SK-N-SH (cell line): ENCODE data around the gene REN. TPM values are rescaled to one million over a fixed set of nuclear protein-coding genes. Genes with fewer than 3 reads are reported as not detected.

Experiments
- CTCF ChIA-PET: fragments of 300-600, 350-600 bp; formaldehyde crosslinking; extraction: SDS; loops from one replicate; lab custom pipeline; 2021; lab: Yijun Ruan, JAX
- POLR2A ChIA-PET: fragments of 350-600 bp; sonication (Branson Sonifier 250); formaldehyde crosslinking; extraction: SDS; loops from one replicate; lab custom pipeline; 2020; ENCODE audit warnings: antibody characterized with exemption, inconsistent platforms; lab: Yijun Ruan, JAX
- DNase-seq: peaks from one replicate; pipeline ENCODE4 v3.0.0; 2012
- H2AFZ ChIP-seq: fragments of 200-600 bp; sonication (generic); 2 replicates; pipeline ENCODE4 v1.8.1; 2016; ENCODE audit warnings: antibody characterized with exemption, mild to moderate bottlenecking, low read depth
- H3F3A ChIP-seq: fragments of 200-600 bp; sonication (generic); replicated peaks from 2 replicates; pipeline ENCODE3; 2016; ENCODE audit warnings: antibody characterized with exemption, mild to moderate bottlenecking; ENCODE audit not compliant: insufficient read depth
- H3K27ac ChIP-seq, 2 experiments: fragments of 200-500 bp in 1 of 2; fragments of 200-600 bp in 1 of 2; sonication (Bioruptor generic) in 1 of 2; sonication (generic), shearing (Covaris generic) in 1 of 2; 2 replicates each; pipeline versions ENCODE4 v1.5.1 to v1.6.1; 2014 to 2016; ENCODE audit warnings: low read depth in 2 of 2, inconsistent platforms in 1 of 2, low read length in 1 of 2, mild to moderate bottlenecking in 1 of 2, mixed read lengths in 1 of 2
- H3K27me3 ChIP-seq: fragments of 200-600 bp; sonication (generic), shearing (Covaris generic); 2 replicates; pipeline ENCODE4 v1.6.1; 2016; ENCODE audit warnings: mixed run types; ENCODE audit not compliant: insufficient read depth
- H3K36me3 ChIP-seq, 2 experiments: fragments of 200-500 bp in 1 of 2; fragments of 200-600 bp in 1 of 2; sonication (Bioruptor generic) in 1 of 2; sonication (generic) in 1 of 2; replicated peaks in 1 of 2; 2 replicates each; pipeline versions ENCODE3 to v1.5.1; 2014 to 2016; ENCODE audit warnings: low read length in 1 of 2, mild to moderate bottlenecking in 1 of 2; ENCODE audit not compliant: insufficient read depth in 2 of 2, control insufficient read depth in 1 of 2
- H3K4me1 ChIP-seq, 2 experiments: fragments of 200-500 bp in 1 of 2; fragments of 200-600 bp in 1 of 2; sonication (Bioruptor generic) in 1 of 2; sonication (generic), shearing (Covaris generic) in 1 of 2; 2 replicates each; pipeline versions ENCODE4 v1.5.1 to v1.6.1; 2014 to 2016; ENCODE audit warnings: low read depth in 1 of 2, low read length in 1 of 2, mixed run types in 1 of 2; ENCODE audit not compliant: insufficient read depth in 2 of 2, control insufficient read depth in 1 of 2
- H3K4me2 ChIP-seq: fragments of 200-600 bp; sonication (generic), shearing (Covaris generic); 2 replicates; pipeline ENCODE4 v1.6.1; 2017; ENCODE audit warnings: mixed run types
- H3K4me3 ChIP-seq, 2 experiments: fragments of 200-500 bp in 1 of 2; fragments of 200-600 bp in 1 of 2; sonication (Bioruptor generic) in 1 of 2; sonication (generic), shearing (Covaris generic) in 1 of 2; 2 replicates each; pipeline versions ENCODE4 v1.5.1 to v1.8.1; 2014 to 2016; ENCODE audit warnings: low read depth in 2 of 2, inconsistent platforms in 1 of 2, low read length in 1 of 2, mild to moderate bottlenecking in 1 of 2, mixed read lengths in 1 of 2, moderate library complexity in 1 of 2
- H3K79me2 ChIP-seq: fragments of 200-600 bp; sonication (generic); 2 replicates; pipeline ENCODE4 v1.8.1; 2017; ENCODE audit warnings: mild to moderate bottlenecking; ENCODE audit not compliant: insufficient read depth
- H3K9ac ChIP-seq: fragments of 200-600 bp; sonication (generic); 2 replicates; pipeline ENCODE4 v1.6.1; 2017; ENCODE audit warnings: mixed run types
- H3K9me2 ChIP-seq: fragments of 200-600 bp; sonication (generic); 2 replicates; pipeline ENCODE4 v1.6.1; 2017; ENCODE audit warnings: mixed run types
- H3K9me3 ChIP-seq: fragments of 200-600 bp; sonication (generic); 2 replicates; pipeline ENCODE4 v1.6.1; 2017; ENCODE audit warnings: mixed run types, mild to moderate bottlenecking, moderate library complexity
- H4K20me1 ChIP-seq: fragments of 200-600 bp; sonication (generic); 2 replicates; pipeline ENCODE4 v1.6.1; 2017; ENCODE audit warnings: mild to moderate bottlenecking, mixed run types; ENCODE audit not compliant: insufficient read depth
- CHD2 ChIP-seq: fragments of 150-350 bp; IDR thresholded peaks from 2 replicates; pipeline ENCODE4 v1.6.1; 2018; ENCODE audit warnings: low read length; ENCODE audit not compliant: partially characterized antibody
- ELF1 ChIP-seq: IDR thresholded peaks from 2 replicates; pipeline ENCODE4 v1.4.0; 2012
- EP300 ChIP-seq, 2 experiments: IDR thresholded peaks; 2 replicates each; pipeline versions ENCODE4 v1.4.0 to v1.6.1; 2012; ENCODE audit warnings: borderline replicate concordance in 1 of 2, low read depth in 1 of 2, low read length in 1 of 2
- EZH2phosphoT487 ChIP-seq: fragments of 200-600 bp; sonication (generic); IDR thresholded peaks from 2 replicates; pipeline ENCODE4 v1.6.1; 2017; ENCODE audit warnings: low read depth, mixed run types, mild to moderate bottlenecking, antibody characterized with exemption, moderate library complexity, borderline replicate concordance
- FOSL2 ChIP-seq: IDR thresholded peaks from 2 replicates; pipeline ENCODE4 v1.4.0; 2012; ENCODE audit warnings: low read depth, mild to moderate bottlenecking, moderate library complexity, borderline replicate concordance
- FOXJ3 ChIP-seq: sonication (generic); formaldehyde crosslinking; IDR thresholded peaks from 2 replicates; pipeline ENCODE4 v1.5.1; 2020; ENCODE audit warnings: mild to moderate bottlenecking, missing genetic modification reagents
- GABPA ChIP-seq: IDR thresholded peaks from 2 replicates; pipeline ENCODE4 v1.4.0; 2012; ENCODE audit warnings: low read depth, mild to moderate bottlenecking
- IRF3 ChIP-seq: fragments of 150-350 bp; IDR thresholded peaks from 2 replicates; pipeline ENCODE4 v1.6.1; 2016; ENCODE audit warnings: mild to moderate bottlenecking, low read depth, low read length
- JUND ChIP-seq: IDR thresholded peaks from 2 replicates; pipeline ENCODE4 v1.4.0; 2012
- MXI1 ChIP-seq: IDR thresholded peaks from 2 replicates; pipeline ENCODE4 v1.6.1; 2012; ENCODE audit warnings: mild to moderate bottlenecking, low read depth, low read length, improper control_type of control experiment
- NFIC ChIP-seq: IDR thresholded peaks from 2 replicates; pipeline ENCODE4 v1.4.0; 2012; ENCODE audit warnings: borderline replicate concordance
- NRF1 ChIP-seq: IDR thresholded peaks from 2 replicates; pipeline ENCODE4 v1.6.1; 2012; ENCODE audit warnings: low read depth, mild to moderate bottlenecking, low read length
- POLR2AphosphoS5 ChIP-seq: IDR thresholded peaks from 2 replicates; pipeline ENCODE4 v1.6.1; 2012; ENCODE audit warnings: low read depth, low read length
- RAD21 ChIP-seq: IDR thresholded peaks from 2 replicates; pipeline ENCODE4 v1.6.1; 2012; ENCODE audit warnings: mild to moderate bottlenecking, low read length
- RCOR1 ChIP-seq: fragments of 150-350 bp; IDR thresholded peaks from 2 replicates; pipeline ENCODE4 v1.6.1; 2017; ENCODE audit warnings: antibody characterized with exemption, low read length
- RXRA ChIP-seq: IDR thresholded peaks from 2 replicates; pipeline ENCODE4 v1.4.0; 2012; ENCODE audit warnings: low read depth, mild to moderate bottlenecking, borderline replicate concordance
- TAF1 ChIP-seq: IDR thresholded peaks from 2 replicates; pipeline ENCODE4 v1.6.1; 2012; ENCODE audit warnings: low read depth, mild to moderate bottlenecking, low read length, moderate library complexity, borderline replicate concordance
- TCF12 ChIP-seq: IDR thresholded peaks from 2 replicates; pipeline ENCODE4 v1.4.0; 2012
- WGBS: methylation state at CpG from one replicate; pipeline ENCODE4 v1.1.6; 2017; ENCODE audit warnings: low lambda C conversion rate; 5-methylcytosine and 5-hydroxymethylcytosine counted together
- polyA plus RNA-seq, 3 experiments: library from polyadenylated mRNA; depleted of rRNA; stranded (reverse); fragments of >200 nt; gene quantifications; 2 replicates each; pipeline ENCODE4 v1.2.3, GENCODE V29; 2012
- TF ChIP-seq, protein P1 (sequence below): IDR thresholded peaks from 2 replicates; pipeline ENCODE4; 2012
- TF ChIP-seq, protein P2 (sequence below): fragments of 200-600 bp; sonication (generic); IDR thresholded peaks from 2 replicates; pipeline ENCODE4 v1.6.1; 2017; ENCODE audit warnings: antibody characterized with exemption, mild to moderate bottlenecking, moderate library complexity

Gene REN
- polyA plus RNA-seq, 1 of the 3 experiments (the other 2 are of a cell fraction) = not detected

DNA sequence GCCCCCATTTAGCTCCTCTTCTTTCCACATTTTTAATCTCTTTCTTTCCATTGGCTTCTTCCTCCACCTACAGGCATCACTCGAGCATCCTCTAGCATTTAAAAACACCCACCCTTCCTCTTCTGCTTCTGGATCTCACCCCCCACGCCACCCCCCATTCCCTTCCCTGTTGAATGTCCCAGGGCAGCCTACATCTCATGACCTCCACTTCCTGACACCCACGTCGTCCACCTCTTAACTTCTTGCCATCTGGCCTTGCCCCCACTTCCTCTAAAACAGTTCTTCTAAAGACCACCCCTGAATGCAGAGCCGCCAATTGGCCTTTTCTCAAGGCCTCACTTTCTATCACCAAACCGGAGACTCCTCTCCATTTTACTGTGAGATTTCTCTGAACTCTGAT is 8.2 kb downstream of the REN start:
- CTCF ChIA-PET = interaction anchor here (0.6 to 20.5 kb wide), 4 partner anchors 9 to 245 kb away, joined by 3 to 302 read pairs (median 80); partner anchors contain the start of gene PLEKHA6
- Histone ChIP-seq H3K4me1 (peaks cover 0 to under 1% of the 10 kb centered on the region in 2 experiments; a peak in 1 of 4 replicates), H3K9me2 (no peaks in the 10 kb centered on the region), H3K79me2 (no peaks in the 10 kb centered on the region), H2AFZ (no peak overlapping the region), H3K36me3 (no peaks in the 10 kb centered on the region), H3K27me3 (no peaks in the 10 kb centered on the region; the same call in 1 of the 2 replicates), H3K4me2 (no peak overlapping the region), H4K20me1 (no peaks in the 10 kb centered on the region), H3K4me3 (no peak overlapping the region), H3F3A (no peaks in the 10 kb centered on the region), H3K9ac (no peak overlapping the region), H3K9me3 (no peaks in the 10 kb centered on the region), H3K27ac (no peak overlapping the region)
- WGBS = 65% methylated on average over 6 of the region's 6 CpGs
- no peak for TF ChIP-seq EP300 (IDR thresholded peaks at IDR 0.05; ENCODE audit: borderline replicate concordance in 1 of 2, low read depth in 1 of 2, low read length in 1 of 2)
- TF ChIP-seq TCF12 = no peak
- no peak for TF ChIP-seq FOSL2
- TF ChIP-seq GABPA = no peak
- no peak for TF ChIP-seq JUND
- TF ChIP-seq RAD21 = no peak
- no peak for TF ChIP-seq MXI1
- TF ChIP-seq FOXJ3 (CRISPR knock-in tag) = no peak
- TF ChIP-seq NRF1 = no peak
- no peak for TF ChIP-seq POLR2AphosphoS5
- TF ChIP-seq ELF1 = no peak
- TF ChIP-seq RCOR1 = no peak
- TF ChIP-seq NFIC = no peak
- TF ChIP-seq, protein P1, sequence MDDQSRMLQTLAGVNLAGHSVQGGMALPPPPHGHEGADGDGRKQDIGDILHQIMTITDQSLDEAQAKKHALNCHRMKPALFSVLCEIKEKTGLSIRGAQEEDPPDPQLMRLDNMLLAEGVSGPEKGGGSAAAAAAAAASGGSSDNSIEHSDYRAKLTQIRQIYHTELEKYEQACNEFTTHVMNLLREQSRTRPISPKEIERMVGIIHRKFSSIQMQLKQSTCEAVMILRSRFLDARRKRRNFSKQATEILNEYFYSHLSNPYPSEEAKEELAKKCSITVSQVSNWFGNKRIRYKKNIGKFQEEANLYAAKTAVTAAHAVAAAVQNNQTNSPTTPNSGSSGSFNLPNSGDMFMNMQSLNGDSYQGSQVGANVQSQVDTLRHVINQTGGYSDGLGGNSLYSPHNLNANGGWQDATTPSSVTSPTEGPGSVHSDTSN = no peak
- TF ChIP-seq IRF3 = no peak
- TF ChIP-seq RXRA = no peak
- TF ChIP-seq, protein P2, sequence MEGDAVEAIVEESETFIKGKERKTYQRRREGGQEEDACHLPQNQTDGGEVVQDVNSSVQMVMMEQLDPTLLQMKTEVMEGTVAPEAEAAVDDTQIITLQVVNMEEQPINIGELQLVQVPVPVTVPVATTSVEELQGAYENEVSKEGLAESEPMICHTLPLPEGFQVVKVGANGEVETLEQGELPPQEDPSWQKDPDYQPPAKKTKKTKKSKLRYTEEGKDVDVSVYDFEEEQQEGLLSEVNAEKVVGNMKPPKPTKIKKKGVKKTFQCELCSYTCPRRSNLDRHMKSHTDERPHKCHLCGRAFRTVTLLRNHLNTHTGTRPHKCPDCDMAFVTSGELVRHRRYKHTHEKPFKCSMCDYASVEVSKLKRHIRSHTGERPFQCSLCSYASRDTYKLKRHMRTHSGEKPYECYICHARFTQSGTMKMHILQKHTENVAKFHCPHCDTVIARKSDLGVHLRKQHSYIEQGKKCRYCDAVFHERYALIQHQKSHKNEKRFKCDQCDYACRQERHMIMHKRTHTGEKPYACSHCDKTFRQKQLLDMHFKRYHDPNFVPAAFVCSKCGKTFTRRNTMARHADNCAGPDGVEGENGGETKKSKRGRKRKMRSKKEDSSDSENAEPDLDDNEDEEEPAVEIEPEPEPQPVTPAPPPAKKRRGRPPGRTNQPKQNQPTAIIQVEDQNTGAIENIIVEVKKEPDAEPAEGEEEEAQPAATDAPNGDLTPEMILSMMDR = no peak
- no peak for TF ChIP-seq EZH2phosphoT487
- TF ChIP-seq CHD2 = no peak
- TF ChIP-seq TAF1 = no peak
- DNase-seq = no peak
- POLR2A ChIA-PET = interaction anchor here (0.5 kb wide), 1 partner anchor 75 kb away, joined by 5 read pairs; no protein-coding TSS in a partner anchor
